DOHH2 (cell line): ENCODE results near the gene ZFYVE19.

Experiments
- H3F3A ChIP-seq: fragments of 200-600 bp; sonication (generic), shearing (Covaris generic); 2 replicates; pipeline ENCODE4 v1.6.0; 2016; ENCODE audit warnings: antibody characterized with exemption, mild to moderate bottlenecking; ENCODE audit not compliant: control insufficient read depth, insufficient read depth
- H3K27ac ChIP-seq: fragments of 200-600 bp; sonication (generic); 2 replicates; pipeline ENCODE4 v1.5.1; 2014; ENCODE audit warnings: low read depth, mild to moderate bottlenecking, low read length, moderate library complexity
- H3K27me3 ChIP-seq: fragments of 200-600 bp; sonication (generic); 2 replicates; pipeline ENCODE4 v1.6.1; 2014; ENCODE audit warnings: mild to moderate bottlenecking, low read length, mixed read lengths; ENCODE audit not compliant: control insufficient read depth
- H3K36me3 ChIP-seq: fragments of 200-600 bp; sonication (generic); 2 replicates; pipeline ENCODE4 v1.6.1; 2014; ENCODE audit warnings: mild to moderate bottlenecking, low read length, moderate library complexity, mixed read lengths; ENCODE audit not compliant: control insufficient read depth
- H3K4me1 ChIP-seq: fragments of 200-600 bp; sonication (generic); 2 replicates; pipeline ENCODE4 v1.6.1; 2014; ENCODE audit warnings: mild to moderate bottlenecking, low read length, mixed read lengths; ENCODE audit not compliant: control insufficient read depth
- H3K4me2 ChIP-seq: fragments of 200-600 bp; sonication (generic); 2 replicates; pipeline ENCODE4 v1.6.0; 2014; ENCODE audit warnings: mild to moderate bottlenecking, low read length, moderate library complexity
- H3K4me3 ChIP-seq: fragments of 200-600 bp; sonication (generic); 2 replicates; pipeline ENCODE4 v1.5.1; 2014; ENCODE audit warnings: mild to moderate bottlenecking, low read length, mixed read lengths
- H3K79me2 ChIP-seq: fragments of 200-600 bp; sonication (generic); 2 replicates; pipeline ENCODE4 v1.6.1; 2014; ENCODE audit warnings: mild to moderate bottlenecking, low read length, mixed read lengths; ENCODE audit not compliant: control insufficient read depth
- H3K9me2 ChIP-seq: fragments of 200-600 bp; sonication (generic); replicated peaks from 2 replicates; pipeline ENCODE4 v1.6.1; 2014; ENCODE audit warnings: mild to moderate bottlenecking, low read length, mixed read lengths; ENCODE audit not compliant: control insufficient read depth
- H3K9me3 ChIP-seq: fragments of 200-600 bp; sonication (generic); 2 replicates; pipeline ENCODE4 v1.6.1; 2014; ENCODE audit warnings: antibody characterized with exemption, low read length, mixed read lengths; ENCODE audit not compliant: control insufficient read depth, insufficient read depth
- H4K20me1 ChIP-seq: fragments of 200-600 bp; sonication (generic); 2 replicates; pipeline ENCODE4 v1.6.0; 2014; ENCODE audit warnings: low read depth, mild to moderate bottlenecking, antibody characterized with exemption, low read length, moderate library complexity; ENCODE audit not compliant: control insufficient read depth, insufficient read depth
- EZH2phosphoT487 ChIP-seq: fragments of 200-600 bp; sonication (generic); IDR thresholded peaks from 2 replicates; pipeline ENCODE4 v1.6.1; 2017; ENCODE audit warnings: borderline replicate concordance, mild to moderate bottlenecking, antibody characterized with exemption, low read length, moderate library complexity, mixed read lengths
- TF ChIP-seq, protein P1 (sequence below): fragments of 200-600 bp; sonication (generic); IDR thresholded peaks from one replicate; pipeline ENCODE4 v1.5.1; 2014; ENCODE audit warnings: antibody characterized with exemption, mild to moderate bottlenecking, low read depth, low read length; ENCODE audit not compliant: poor library complexity, severe bottlenecking

Gene ZFYVE19

DNA sequence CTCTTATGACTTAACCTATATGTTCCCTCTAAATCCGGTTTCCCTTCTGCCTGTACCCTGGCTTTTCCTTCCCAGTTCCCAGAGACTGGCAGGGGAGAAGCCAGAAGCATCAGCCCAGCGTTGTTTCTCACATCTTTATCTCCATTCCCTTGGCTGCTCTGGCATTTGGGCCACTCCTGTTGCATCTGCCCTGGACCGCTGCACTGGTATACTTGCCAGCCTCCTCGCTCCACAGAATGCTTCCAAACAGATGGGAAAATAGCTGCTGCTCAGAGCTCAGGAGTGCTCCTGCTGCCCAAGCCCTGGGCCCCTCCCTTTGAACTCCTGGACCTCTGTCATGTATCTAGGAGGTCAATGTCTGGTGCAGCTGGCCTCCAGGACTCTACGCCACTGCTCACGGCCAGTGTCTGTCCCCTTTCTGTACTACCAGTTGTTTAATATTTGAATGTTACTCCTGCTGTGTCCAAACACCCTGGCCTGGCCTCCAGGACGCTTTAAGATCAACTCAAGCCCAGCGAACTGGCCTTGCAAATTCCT lies 43.8 kb downstream of the ZFYVE19 start:
- Histone ChIP-seq H3K27ac (no peak overlapping the region), H3K9me2 (no peaks in the 10 kb centered on the region), H4K20me1 (no peaks in the 10 kb centered on the region), H3K4me2 (no peak overlapping the region), H3K9me3 (no peaks in the 10 kb centered on the region), H3F3A (peaks cover 3% of the 10 kb centered on the region; the same call in 1 of the 2 replicates), H3K4me3 (no peak overlapping the region), H3K79me2 (peaks cover 2% of the 10 kb centered on the region; the same call in 1 of the 2 replicates), H3K36me3 (no peaks in the 10 kb centered on the region), H3K27me3 (no peaks in the 10 kb centered on the region), H3K4me1 (peaks cover 25% of the 10 kb centered on the region)
- TF ChIP-seq EZH2phosphoT487: no peak
- TF ChIP-seq, protein P1, sequence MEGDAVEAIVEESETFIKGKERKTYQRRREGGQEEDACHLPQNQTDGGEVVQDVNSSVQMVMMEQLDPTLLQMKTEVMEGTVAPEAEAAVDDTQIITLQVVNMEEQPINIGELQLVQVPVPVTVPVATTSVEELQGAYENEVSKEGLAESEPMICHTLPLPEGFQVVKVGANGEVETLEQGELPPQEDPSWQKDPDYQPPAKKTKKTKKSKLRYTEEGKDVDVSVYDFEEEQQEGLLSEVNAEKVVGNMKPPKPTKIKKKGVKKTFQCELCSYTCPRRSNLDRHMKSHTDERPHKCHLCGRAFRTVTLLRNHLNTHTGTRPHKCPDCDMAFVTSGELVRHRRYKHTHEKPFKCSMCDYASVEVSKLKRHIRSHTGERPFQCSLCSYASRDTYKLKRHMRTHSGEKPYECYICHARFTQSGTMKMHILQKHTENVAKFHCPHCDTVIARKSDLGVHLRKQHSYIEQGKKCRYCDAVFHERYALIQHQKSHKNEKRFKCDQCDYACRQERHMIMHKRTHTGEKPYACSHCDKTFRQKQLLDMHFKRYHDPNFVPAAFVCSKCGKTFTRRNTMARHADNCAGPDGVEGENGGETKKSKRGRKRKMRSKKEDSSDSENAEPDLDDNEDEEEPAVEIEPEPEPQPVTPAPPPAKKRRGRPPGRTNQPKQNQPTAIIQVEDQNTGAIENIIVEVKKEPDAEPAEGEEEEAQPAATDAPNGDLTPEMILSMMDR: no peak

GRCh38 chr15:40852529-40852928 lies 45.6 kb downstream of the ZFYVE19 start:
- H3K36me3 ChIP-seq: no peaks in the 10 kb centered on the region
- TF ChIP-seq, protein P1: no peak
- TF ChIP-seq EZH2phosphoT487: no peak

DNA sequence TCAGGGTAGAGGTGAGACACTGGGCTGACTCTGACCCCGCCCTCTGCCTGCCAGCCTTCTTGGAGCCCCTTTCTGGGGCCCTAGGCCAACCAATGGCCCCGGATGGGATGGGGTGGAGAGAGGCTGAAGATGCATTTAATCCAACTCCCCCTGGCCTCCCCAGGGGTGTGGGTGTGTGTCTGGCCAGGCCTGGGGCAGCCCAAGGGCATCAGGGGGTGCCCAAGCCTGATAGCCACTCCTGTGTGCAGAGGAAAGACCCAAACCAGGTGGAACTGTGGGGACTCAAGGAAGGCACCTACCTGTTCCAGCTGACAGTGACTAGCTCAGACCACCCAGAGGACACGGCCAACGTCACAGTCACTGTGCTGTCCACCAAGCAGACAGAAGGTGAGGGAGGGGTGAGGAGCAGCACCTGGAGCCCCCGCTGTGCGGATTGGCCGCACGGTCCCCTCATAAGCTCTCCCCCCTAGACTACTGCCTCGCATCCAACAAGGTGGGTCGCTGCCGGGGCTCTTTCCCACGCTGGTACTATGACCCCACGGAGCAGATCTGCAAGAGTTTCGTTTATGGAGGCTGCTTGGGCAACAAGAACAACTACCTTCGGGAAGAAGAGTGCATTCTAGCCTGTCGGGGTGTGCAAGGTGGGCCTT lies 46.5 kb downstream of the ZFYVE19 start:
- H3K36me3 ChIP-seq: no peaks in the 10 kb centered on the region
- no peak overlapping the region for H3K27ac ChIP-seq

More at GRCh38 chr15:40852529-40852928, 45.6 kb downstream of the ZFYVE19 start:
- Histone ChIP-seq H3K4me1 (peaks cover 7% of the 10 kb centered on the region), H3K9me3 (no peaks in the 10 kb centered on the region), H3F3A (peaks cover 3% of the 10 kb centered on the region; the same call in 1 of the 2 replicates), H3K27ac (no peak overlapping the region), H3K4me3 (no peak overlapping the region), H3K27me3 (no peaks in the 10 kb centered on the region), H3K9me2 (no peaks in the 10 kb centered on the region), H3K4me2 (no peak overlapping the region), H3K79me2 (no peaks in the 10 kb centered on the region), H4K20me1 (no peaks in the 10 kb centered on the region)

More for the DNA sequence above, 46.5 kb downstream of the ZFYVE19 start:
- no peaks in the 10 kb centered on the region for H3K9me3 ChIP-seq
- no peaks in the 10 kb centered on the region for H4K20me1 ChIP-seq
- no peaks in the 10 kb centered on the region for H3K79me2 ChIP-seq
- H3K27me3 ChIP-seq: no peaks in the 10 kb centered on the region
- H3F3A ChIP-seq: no peaks in the 10 kb centered on the region
- no peaks in the 10 kb centered on the region for H3K9me2 ChIP-seq
- H3K4me3 ChIP-seq: no peak overlapping the region
- TF ChIP-seq EZH2phosphoT487: no peak
- TF ChIP-seq, protein P1: no peak
- peaks cover 4% of the 10 kb centered on the region for H3K4me1 ChIP-seq
- no peak overlapping the region for H3K4me2 ChIP-seq
